T-helper 1 cell treated with Interleukin-12 subunit alpha and Interleukin-12 subunit beta and Interleukin-4 antibody, amounts not matched to agents 30 ng/mL and 1 ng/mL, for 36 hours (primary cell): ENCODE measurements around the gene UBE3C. TPM values are rescaled to one million over a fixed set of nuclear protein-coding genes. Genes with fewer than 3 reads are reported as not detected.
"Not testable (repeated sequence)": the region's sequence is repeated elsewhere in the genome, so short reads cannot be mapped to it uniquely, and the experiment has no call there.

Source experiments
- intact Hi-C: fragments of 100-400 bp; cut with micrococcal nuclease; formaldehyde crosslinking; loops from one replicate; pipeline ENCODE4 v1.15.1; 2024
- total RNA-seq: library from RNA; stranded (reverse); gene quantifications from 2 replicates; pipeline ENCODE4 v1.2.3, GENCODE V29; 2022

The UBE3C gene
- total RNA-seq, 1 donor from 2014 or later = 70.2 TPM

DNA sequence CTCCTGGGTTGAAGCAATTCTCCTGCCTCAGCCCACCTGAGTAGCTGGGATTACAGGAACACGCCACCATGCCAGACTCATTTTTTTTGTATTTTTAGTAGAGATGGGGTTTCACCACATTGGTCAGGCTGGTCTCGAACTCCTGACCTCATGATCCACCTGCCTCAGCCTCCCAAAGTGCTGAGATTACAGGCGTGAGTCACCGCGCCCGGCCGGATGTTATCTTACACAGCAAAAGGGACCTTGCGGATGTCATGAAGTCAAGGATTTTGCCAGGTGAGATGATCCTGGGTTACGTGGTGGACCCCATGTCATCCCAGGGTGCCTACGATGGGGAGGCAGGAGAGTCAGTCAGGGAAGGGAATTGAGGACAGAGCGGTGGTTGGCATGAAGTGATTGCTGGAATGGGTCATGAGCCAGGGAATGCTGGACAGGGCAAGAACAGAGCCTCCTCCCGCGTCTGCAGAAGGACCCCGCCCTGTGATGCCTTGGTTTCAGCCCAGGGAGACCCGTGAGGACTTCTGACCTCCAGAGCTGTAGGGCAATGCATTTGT is 8.7 kb upstream of the UBE3C start:
- intact Hi-C loops = loop anchor here (10.0 kb wide), 1 partner anchor 1575 kb away; the partner anchor contains the start of gene NCAPG2

DNA sequence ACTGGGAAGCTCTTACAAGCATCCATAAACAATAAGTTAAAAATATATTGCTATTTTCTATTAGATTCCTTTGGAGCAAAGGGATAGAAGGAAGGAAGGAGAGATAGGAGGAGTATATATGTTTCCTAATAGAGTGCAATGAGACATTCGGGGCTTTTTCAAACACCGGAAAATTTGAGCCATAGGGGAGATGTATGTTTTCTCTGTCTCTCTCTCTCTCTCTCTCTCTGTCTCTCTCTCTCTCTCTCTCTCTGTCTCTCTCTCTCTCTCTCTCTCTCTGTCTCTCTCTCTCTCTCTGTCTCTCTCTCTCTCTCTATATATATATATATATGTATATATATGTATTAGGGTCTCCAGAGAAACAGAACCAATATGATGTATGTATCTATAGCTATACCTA is 7.9 kb upstream of the UBE3C start:
- intact Hi-C loops = loop anchor here (10.0 kb wide), 1 partner anchor 1574 kb away; the partner anchor contains the start of gene NCAPG2

DNA sequence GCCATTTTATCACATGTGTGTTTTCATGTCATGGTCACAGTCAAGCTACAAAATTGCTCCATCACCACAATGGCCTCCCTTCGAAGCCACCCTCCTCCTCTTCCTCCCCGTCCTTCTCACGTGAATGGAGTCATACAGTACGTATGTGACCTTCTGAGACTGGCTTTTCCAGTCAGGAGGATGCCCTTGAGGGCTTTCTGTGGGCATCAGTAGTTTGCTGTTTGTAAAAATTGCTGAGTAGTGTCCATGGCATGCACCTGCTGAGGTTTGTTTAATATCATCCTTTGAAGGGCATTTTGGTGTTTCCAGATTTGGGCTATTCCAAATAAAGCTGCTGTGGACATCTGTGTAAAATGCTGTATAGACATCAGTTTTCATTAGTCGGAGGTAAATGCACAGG is 5.9 kb upstream of the UBE3C start:
- intact Hi-C loops = loop anchor here (10.0 kb wide), 1 partner anchor 1572 kb away; the partner anchor contains the start of gene NCAPG2

DNA sequence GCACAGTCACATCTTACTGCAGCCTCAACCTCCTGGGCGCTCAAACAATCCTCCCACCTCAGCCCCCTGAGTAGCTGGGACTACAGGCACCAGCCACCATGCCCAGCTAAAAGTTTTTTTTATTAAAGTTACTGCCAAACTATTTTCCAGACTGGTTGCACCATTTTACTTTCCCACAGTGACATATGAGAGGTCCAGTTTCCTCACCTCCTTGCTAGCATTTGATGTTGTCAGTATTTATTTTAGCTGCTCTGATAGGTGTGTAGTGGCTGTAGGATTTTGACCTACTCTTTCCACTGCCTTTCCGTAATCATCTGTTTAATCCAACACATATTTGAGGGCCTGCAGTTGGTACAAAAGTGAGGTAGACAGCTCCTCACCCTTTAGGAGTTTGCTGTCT is 5.4 kb upstream of the UBE3C start:
- intact Hi-C loops = loop anchor here (10.0 kb wide), 1 partner anchor 1571 kb away; the partner anchor contains the start of gene NCAPG2

DNA sequence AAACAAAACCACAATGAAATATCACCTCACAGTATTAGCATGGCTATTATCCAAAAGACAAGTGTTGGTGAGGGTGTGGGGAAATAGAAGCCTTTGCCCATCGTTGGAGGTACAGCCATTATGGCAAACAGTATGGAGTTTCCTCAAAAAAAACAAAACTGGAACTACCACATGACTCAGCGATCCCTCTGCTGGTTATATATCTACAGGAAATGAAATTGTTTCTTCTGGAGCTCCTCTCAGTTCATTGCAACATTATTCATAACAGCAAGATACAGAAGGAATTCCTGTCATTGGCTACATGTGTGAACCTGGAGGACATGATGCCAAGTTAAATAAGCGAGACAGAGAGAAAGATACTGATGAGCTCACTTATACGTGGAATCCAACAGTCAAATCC is 2.4 kb upstream of the UBE3C start:
- intact Hi-C loops = loop anchor here (5.0 to 10.0 kb wide), 3 partner anchors 251 to 1568 kb away; partner anchors contain the start of gene NCAPG2

DNA sequence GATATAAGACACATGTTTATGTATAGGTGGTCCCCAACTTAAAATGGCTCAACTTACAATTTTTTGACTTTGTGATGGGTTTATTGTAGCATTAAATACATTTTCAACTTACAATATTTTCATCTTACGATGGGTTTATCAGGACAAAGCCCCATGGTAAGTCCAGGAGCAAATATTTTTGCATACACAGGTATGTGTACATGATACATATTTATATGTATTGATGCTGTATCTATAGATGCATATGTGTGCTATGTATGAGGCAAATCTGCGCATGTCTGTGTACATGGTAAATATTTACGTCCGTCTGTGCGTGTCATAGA is 664 bp upstream of the UBE3C start:
- intact Hi-C loops = loop anchor here (1.0 to 10.0 kb wide), 13 partner anchors 112 to 1933 kb away; partner anchors contain the start of genes DNAJB6, INSIG1, LMBR1 and NCAPG2

DNA sequence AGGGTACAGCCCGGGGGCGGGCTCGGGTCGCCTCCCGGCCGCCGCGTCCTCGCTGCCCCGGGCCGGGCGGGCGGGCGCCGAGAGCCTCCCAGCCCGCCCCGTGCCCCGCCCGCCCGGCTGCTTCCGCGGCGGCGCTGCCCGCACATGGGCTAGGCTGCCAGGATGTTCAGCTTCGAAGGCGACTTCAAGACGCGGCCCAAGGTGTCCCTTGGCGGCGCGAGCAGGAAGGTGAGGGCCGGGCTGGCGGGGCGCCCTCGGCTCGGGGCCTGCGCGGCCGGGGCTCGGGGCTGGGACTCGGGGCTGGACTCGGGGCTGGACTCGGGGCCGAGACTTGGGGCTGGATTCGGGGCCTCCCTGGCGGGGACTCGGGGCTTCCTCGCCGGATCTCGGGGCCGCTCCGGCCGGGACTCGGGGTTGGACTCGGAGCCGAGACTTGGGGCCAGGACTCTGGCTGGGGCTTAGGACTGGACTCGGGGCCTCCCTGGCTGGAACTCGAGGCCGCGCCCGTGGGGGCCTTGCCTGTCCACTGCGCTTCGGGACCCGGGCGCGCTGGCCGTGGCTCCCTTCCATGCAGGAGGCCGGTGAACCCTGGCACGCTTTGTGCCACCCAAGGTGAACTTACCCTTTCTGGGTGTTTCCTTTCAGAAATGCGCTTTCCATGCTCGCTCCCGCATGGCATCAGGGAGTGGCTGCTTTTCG is 534 bp downstream of the UBE3C start:
- intact Hi-C loops = loop anchor here (2.0 to 10.0 kb wide), 5 partner anchors 190 to 1566 kb away; partner anchors contain the start of genes NCAPG2, NOM1 and RBM33

DNA sequence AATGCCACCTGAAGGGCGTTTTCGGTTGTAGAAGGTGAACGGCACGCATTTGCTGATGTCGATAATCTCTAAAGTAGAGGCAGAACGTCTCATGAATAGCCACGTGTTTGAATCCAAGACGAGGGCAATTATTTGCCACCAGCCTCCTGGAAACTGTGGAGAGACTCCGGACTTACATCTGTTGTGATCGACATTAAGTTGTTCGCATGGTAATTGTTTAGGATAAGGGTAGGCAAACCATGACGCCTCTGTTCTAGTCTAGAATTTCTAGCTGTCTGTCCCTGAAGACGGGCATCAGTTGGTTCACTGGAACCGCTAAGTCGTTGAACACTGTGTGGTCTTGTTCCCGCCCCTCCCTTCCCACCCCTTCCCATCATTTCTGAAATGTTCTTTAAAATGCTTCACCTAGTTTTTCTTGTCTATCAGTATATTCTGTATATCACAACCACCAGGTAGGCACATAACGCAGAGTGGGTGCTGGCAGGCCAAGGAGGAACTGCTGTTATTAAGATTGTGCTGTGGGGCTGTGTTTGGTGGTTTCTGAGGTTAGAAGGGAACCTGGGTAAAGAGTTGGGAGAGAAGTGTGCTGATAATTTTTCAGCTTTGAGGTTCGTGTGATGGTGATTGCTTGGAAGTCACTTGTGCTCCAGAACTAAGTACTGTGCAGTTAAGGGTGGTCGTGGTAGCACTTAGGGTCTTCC is 1.2 kb downstream of the UBE3C start:
- intact Hi-C loops = loop anchor here (2.0 to 10.0 kb wide), 5 partner anchors 191 to 1565 kb away; partner anchors contain the start of genes NCAPG2, NOM1 and RBM33

DNA sequence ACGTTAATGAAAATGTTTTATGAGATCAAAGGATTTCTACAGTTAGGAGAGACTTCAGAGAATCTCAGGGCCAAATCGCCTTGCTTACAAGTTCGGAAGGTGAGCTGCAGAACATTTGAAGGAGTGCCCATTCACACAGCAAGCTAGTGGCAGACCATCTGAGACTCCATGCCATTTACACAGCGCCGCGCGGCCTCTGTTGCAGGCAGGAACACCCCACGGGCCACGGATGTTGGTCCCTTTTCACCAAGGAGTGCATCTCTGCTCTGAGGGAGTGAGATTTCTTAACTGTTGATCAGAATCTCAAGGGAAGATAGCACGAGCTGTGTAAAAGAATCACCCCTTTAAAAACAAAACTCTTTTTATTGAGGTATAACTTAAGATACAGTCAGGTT is 1.8 kb downstream of the UBE3C start:
- intact Hi-C loops = no loop called here

DNA sequence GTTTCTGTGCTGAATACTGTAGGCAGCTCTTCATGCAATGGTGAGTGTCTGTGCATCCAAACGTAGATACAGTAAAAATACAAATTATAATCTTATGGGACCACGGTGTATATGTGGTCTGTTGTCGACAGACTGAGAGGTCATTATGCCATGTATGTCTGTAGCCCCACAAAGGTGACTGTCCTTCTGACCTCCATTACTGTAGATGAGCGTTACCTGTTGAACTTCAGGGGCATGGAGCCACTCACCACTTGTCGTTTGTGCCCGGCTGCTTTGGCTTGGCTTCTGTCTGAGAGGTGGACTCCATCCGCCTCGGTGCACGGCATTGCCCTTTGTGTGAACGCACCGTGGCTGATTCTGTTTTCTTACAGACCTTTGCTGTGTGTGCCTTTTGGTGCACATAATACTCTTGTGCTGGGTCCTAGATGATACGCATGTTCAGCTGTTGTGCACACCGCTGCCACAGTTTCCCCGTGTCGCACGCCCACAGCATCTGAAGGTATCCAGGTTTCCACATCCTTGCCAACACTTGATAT is 2.9 kb downstream of the UBE3C start:
- intact Hi-C loops = no loop called here

DNA sequence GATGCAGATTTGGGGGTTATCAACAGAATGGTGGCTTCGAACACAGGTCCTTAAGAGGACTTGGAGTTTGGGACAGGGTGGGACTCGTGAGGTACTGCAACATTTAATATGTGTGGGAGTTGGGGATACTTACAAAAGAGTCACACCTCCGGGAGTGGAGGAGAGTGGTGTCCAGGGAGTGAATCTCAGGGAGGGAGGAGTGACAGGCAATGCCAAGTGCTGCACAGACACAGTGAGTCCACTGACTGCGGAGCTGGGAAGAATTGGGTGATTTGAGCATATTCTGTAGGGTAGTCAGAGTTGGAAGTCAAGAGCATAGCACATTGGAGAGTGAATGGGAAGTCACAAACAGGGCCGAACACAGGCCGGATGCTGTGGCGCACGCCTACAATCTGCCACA is 5.1 kb downstream of the UBE3C start:
- intact Hi-C loops = no loop called here

DNA sequence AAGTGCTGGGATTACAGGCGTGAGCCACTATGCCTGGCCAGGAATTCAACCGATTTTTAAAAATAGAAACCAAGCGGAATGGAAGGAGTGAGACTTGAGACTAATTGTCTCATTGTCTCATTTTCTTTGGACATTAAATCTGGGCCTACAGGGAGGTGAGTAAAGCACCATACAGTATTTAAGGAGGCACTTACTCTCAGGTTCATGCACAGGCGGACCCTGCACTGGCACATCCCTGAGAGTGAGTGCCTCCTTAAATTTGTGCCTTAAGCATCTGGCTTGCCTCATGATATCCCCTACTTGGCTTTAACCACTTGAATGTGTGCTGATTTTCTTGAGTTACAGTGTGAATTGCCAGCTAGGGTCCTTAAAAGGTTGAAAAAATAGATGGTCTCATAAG is 10.6 kb downstream of the UBE3C start:
- intact Hi-C loops = no loop called here

DNA sequence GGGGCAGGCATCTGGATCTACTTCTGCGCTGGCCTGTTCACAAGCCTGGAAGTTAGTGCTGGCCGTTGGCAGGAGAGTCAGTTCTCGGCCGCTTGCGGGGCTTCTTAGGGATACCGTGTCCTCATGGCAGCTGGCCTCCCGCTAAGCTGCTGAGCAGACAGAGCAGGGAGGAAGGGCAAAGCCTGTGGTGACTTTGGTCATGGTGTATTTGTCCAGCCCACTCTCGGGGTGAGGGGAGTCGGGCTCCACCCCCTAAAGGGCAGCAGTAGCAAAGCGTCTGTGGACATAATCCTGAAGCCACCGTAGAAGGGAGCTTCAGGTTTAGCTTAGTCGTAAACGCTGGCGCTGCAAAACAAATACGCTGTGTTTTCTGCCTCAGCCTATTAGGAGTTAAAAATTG is 12.2 kb downstream of the UBE3C start:
- intact Hi-C loops = no loop called here

DNA sequence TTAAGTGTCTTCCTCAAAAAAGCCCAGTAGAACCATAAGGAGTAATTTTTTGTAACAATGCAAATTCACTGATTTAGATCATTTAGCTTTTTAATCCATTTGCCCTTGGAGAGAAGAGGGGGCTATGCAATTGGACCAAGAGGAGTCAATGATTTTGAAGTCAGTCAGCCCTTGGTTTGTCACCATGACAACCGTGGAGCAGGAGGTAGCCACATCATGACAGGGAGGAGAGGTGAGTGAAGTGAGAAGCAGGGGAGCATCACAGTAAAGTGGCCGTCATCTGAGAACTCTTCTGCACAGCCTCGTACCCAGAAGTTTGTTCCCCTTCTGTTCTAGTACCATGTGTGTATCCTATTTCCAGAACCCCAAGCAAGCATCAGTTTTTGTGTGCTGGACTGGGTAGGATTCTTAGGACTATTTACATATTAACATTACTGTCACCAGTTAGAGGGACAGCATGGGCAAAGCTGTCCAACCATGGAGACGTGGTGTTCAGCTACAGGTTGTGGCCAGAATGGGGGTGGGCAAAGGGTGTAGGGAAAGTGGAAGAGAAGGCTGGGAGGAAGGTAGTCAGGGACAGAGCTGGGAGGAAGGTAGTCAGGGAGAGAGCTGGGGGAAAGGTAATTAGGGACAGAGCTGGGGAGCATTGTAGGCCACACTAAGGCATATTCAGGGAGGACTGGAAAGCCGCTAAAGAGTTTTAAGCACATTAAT is 13.1 kb downstream of the UBE3C start:
- intact Hi-C loops = no loop called here

DNA sequence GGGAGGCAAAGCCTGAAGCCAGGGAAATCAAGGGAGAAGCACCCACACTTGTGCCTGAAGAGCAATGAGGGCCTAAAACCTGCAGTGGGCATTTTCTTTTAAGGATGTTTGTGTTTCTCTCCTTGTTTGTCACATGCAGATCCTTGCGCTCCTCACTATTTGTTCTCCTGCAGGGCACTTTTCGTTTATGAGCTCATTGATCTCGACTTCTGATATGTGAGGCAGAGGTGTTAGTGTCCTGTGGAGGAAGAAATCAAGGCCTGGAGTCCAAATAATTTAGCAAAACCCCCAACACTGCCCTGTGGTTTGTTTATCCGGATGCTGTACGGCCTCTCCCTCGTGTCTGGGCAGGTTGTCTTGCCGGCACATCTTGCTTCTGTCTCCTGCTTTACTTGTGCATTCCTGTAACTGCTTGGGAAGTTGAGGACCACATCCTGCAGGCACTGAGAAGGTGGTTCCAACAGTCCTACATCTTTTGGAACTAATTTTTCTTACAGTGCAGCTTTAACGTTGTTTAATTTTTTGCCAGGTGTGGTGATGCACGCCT is 13.7 kb downstream of the UBE3C start:
- intact Hi-C loops = no loop called here

DNA sequence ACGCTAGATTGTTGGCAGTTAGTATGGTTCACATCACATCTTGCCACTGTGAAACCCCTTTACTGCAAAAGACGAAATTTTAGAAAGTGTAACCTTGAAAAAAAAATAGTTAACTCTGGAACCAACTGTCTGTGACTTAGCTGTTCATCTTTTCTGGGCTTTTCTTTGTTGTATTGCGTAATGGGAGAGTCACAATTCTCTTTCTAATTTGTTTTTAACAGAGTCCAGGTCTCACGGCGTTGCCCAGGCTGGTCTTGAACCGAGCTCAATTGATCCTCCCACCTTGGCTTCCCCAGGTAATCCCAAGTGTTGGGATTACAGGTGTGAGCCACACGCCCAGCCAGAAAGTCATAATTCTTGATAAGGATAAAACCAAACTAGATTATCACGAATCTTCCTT is 14.5 kb downstream of the UBE3C start:
- intact Hi-C loops = no loop called here

DNA sequence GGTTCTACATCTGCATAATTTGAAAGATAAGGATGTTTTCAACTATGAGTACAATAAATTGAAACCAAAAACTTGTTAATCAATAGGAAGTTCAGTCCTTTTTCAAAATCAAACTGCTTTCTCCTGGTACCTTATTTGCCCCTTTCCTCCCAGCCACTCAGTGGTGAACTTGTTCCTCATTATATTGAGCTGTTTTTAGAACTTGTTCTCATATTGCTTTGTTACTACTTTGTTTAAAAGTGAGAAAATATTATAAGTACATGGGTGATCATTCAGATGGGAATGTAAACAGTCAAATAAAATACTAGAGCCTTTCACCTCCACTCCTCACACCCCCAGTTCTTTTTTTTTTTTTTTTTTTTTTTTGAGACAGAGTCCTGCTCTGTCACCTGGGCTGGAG is 17.2 kb downstream of the UBE3C start:
- intact Hi-C loops = no loop called here

DNA sequence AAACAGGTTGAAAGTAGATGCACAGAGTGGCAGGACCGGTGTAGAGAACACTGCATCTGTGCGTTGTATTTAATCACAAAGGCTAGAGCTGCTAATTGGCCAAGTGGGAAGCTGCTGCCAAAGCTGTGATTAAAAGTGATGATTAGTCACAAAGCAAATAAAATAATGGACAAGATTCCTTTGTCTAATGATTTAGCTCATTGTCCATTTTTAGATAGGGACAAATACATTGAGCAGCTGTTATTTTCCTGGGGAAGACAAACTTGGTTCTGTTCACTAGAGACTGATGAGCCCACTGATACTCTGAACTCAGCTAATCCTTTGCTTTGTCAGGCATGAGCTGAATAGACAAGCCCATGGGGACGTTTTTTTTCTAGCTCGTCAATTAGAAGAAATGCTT is 19.7 kb downstream of the UBE3C start:
- intact Hi-C loops = no loop called here

DNA sequence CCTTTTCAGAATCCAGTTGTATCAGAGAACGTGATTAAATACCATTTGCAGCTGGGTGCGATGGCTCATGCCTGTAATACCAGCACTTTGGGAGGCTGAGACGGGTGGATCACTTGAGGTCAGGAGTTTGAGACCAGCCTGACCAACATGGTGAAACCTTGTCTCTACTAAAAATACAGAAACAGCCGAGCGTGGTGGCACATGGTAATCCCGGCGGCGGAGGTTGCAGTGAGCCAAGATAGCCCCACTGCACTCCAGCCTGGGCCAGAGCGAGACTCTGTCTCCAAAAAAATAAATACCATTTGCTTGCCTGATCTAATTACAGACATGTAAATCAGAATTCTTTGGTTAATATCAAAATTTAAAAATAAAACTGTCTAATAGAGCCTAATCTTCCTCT is 20.8 kb downstream of the UBE3C start:
- intact Hi-C loops = not testable (repeated sequence)

DNA sequence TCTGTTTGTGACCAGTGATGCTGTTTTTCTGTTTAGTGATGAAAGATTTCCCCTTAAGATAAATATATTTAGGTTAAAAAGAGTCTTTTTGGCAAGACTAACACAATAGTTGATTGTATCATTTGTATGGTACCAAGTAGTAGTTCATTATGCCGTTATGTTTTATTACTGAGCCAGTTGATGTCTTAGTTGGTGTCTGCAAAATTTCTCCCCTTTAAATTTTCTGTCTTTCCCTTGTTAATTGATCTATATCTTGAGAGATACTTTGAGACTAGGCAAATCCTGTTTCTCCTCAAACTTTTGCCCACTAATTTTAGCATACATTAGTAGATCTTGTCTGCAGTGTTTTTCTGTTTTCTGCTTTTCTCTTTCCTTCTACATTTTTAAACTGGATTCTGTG is 21.7 kb downstream of the UBE3C start:
- intact Hi-C loops = no loop called here

DNA sequence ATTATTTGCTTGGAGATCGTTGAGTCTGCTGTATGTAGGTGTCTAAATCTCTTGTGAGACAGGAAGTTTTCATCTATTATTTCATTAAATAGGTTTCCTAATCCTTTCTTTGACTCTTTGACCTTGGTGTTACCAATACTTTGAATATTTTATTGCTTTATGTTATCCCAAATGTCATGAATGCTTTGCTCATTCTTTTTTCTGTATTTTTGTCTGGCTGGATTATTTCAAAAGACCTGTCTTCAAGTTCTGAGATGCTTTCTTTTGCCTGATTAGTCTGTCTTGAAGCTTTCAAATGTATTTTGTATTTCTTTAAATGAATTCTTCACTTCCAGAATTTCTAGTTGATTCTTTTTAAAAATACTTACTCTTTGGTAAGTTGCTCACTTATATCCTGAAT is 27.3 kb downstream of the UBE3C start:
- intact Hi-C loops = no loop called here
